CD4-positive, CD25-positive, alpha-beta regulatory T cell (primary cell): ENCODE results near the gene UXS1. TPM values are rescaled to one million over a fixed set of nuclear protein-coding genes. Genes with fewer than 3 reads are reported as not detected.
"Not testable (repeated sequence)": the region's sequence is repeated elsewhere in the genome, so short reads cannot be mapped to it uniquely, and the experiment has no call there.

Experiments
- ATAC-seq, 2 donors: fragments of 150-1000 bp; cut with Tn5 transposase; one replicate each; pipeline ENCODE4 v1.10.0; 2021; ENCODE audit warnings: low read depth in 2 of 2, moderate number of reproducible peaks in 2 of 2, moderate library complexity in 1 of 2
- DNase-seq, 3 donors: peaks; one replicate each; pipeline versions ENCODE4 v3.0.0 to v3.0.0-alpha.2; 2012 to 2022; ENCODE audit warnings: mixed read lengths in 1 of 3
- H3K27ac ChIP-seq: one replicate; pipeline ENCODE4 v1.7.0; 2013; ENCODE audit warnings: mild to moderate bottlenecking, low read length; ENCODE audit not compliant: insufficient read depth, poor library complexity, severe bottlenecking
- H3K27me3 ChIP-seq: one replicate; pipeline ENCODE4 v1.7.0; 2013; ENCODE audit warnings: low read length; ENCODE audit not compliant: control insufficient read depth, insufficient read depth
- H3K36me3 ChIP-seq: one replicate; pipeline ENCODE4 v1.7.0; 2013; ENCODE audit warnings: mild to moderate bottlenecking, low read length, moderate library complexity; ENCODE audit not compliant: control insufficient read depth, insufficient read depth
- H3K4me1 ChIP-seq: 2 replicates; pipeline ENCODE4 v1.7.0; 2013; ENCODE audit warnings: mild to moderate bottlenecking, low read length; ENCODE audit not compliant: insufficient read depth, control insufficient read depth, poor library complexity, severe bottlenecking
- H3K4me3 ChIP-seq: one replicate; pipeline ENCODE4 v1.7.0; 2013; ENCODE audit warnings: low read depth, mild to moderate bottlenecking, low read length, moderate library complexity
- H3K9me3 ChIP-seq, 2 experiments: 1 replicate in 1 of 2; 2 replicates in 1 of 2; pipeline ENCODE4 v1.7.0; 2013; ENCODE audit warnings: low read length in 2 of 2, mild to moderate bottlenecking in 1 of 2, moderate library complexity in 1 of 2; ENCODE audit not compliant: control insufficient read depth in 2 of 2
- H3K27ac Mint-ChIP-seq, 3 donors: one replicate each; pipeline ENCODE4 v1.8.0; 2020 to 2022; ENCODE audit warnings: mild to moderate bottlenecking in 3 of 3, mixed read lengths in 3 of 3, moderate library complexity in 2 of 3
- H3K27me3 Mint-ChIP-seq: one replicate; pipeline ENCODE4 v1.8.0; 2022; ENCODE audit warnings: mild to moderate bottlenecking, mixed read lengths
- H3K36me3 Mint-ChIP-seq: one replicate; pipeline ENCODE4 v1.8.0; 2020; ENCODE audit warnings: mixed read lengths
- H3K4me1 Mint-ChIP-seq, 4 donors: one replicate each; pipeline ENCODE4 v1.8.0; 2020 to 2022; ENCODE audit warnings: mixed read lengths in 4 of 4, mild to moderate bottlenecking in 1 of 4
- H3K4me3 Mint-ChIP-seq, 4 donors: one replicate each; pipeline ENCODE4 v1.8.0; 2020 to 2022; ENCODE audit warnings: mild to moderate bottlenecking in 4 of 4, mixed read lengths in 4 of 4, moderate library complexity in 3 of 4
- H3K9me3 Mint-ChIP-seq, 7 donors: one replicate each; pipeline ENCODE4 v1.8.0; 2020 to 2022; ENCODE audit warnings: mixed read lengths in 7 of 7, mild to moderate bottlenecking in 3 of 7, moderate library complexity in 2 of 7
- polyA plus RNA-seq, 4 donors: library from polyadenylated mRNA; unstranded; fragments of 300-500 nt; fragmentation: Illumina TruSeq; gene quantifications; one replicate each; pipeline ENCODE4 v1.2.3, GENCODE V29; 2021
- total RNA-seq: library from RNA; stranded (reverse); gene quantifications from one replicate; pipeline ENCODE4 v1.2.3, GENCODE V29; 2022

The UXS1 gene
- total and polyA plus RNA-seq, 5 donors from 2014 or later, result 83.3 to 162 (median 113) TPM

GRCh38 chr2:106140113-106140512, 54.0 kb downstream of the UXS1 start:
- Mint-ChIP-seq H3K4me3 (peak overlapping the region; percentile 86 to 96 (median 90)), H3K27ac (peak overlapping the region; percentile 94 to 99 (median 96)), H3K9me3 (no peaks in the 10 kb centered on the region), H3K27me3 (no peaks in the 10 kb centered on the region), H3K36me3 (peaks cover 40% of the 10 kb centered on the region), H3K4me1 (peaks cover 45 to 77% (median 62%) of the 10 kb centered on the region in 4 donors)
- Histone ChIP-seq H3K9me3 (no peaks in the 10 kb centered on the region), H3K27ac (peak overlapping the region; percentile 85), H3K4me3 (peak overlapping the region; percentile 87), H3K36me3 (peaks cover 34% of the 10 kb centered on the region), H3K4me1 (peaks cover 75% of the 10 kb centered on the region), H3K27me3 (no peaks in the 10 kb centered on the region)
- no peak for ATAC-seq
- no peak for DNase-seq

- Mint-ChIP-seq H3K27ac (peak overlapping the region; percentile 94 to 99 (median 96)), H3K4me3 (peak overlapping the region; percentile 86 to 96 (median 90)), H3K27me3 (no peaks in the 10 kb centered on the region), H3K4me1 (peaks cover 45 to 70% (median 56%) of the 10 kb centered on the region in 4 donors), H3K9me3 (no peaks in the 10 kb centered on the region), H3K36me3 (peaks cover 33% of the 10 kb centered on the region)
- H3K36me3 ChIP-seq, result peaks cover 33% of the 10 kb centered on the region
- H3K27me3 ChIP-seq, result no peaks in the 10 kb centered on the region
- H3K4me3 ChIP-seq, result peak overlapping the region; percentile 87
- ATAC-seq, result no peak
- peak overlapping the region; percentile 85 for H3K27ac ChIP-seq
- DNase-seq, result peak in 1 of 3 donors; percentile 57
- no peaks in the 10 kb centered on the region for H3K9me3 ChIP-seq
- H3K4me1 ChIP-seq, result peaks cover 68% of the 10 kb centered on the region
Observed at GRCh38 chr2:106139238-106139935, 54.7 kb downstream of the UXS1 start.

GRCh38 chr2:106138543-106139237, 55.4 kb downstream of the UXS1 start:
- peak overlapping the region; percentile 85 for H3K27ac ChIP-seq
- peaks cover 31% of the 10 kb centered on the region for H3K36me3 ChIP-seq
- H3K4me3 Mint-ChIP-seq, result peak overlapping the region; percentile 86 to 96 (median 90)
- H3K4me1 Mint-ChIP-seq, result peaks cover 41 to 63% (median 49%) of the 10 kb centered on the region in 4 donors
- H3K27me3 Mint-ChIP-seq, result no peaks in the 10 kb centered on the region
- H3K27me3 ChIP-seq, result no peaks in the 10 kb centered on the region
- H3K9me3 ChIP-seq, result no peaks in the 10 kb centered on the region
- H3K4me1 ChIP-seq, result peaks cover 61% of the 10 kb centered on the region
- H3K9me3 Mint-ChIP-seq, result no peaks in the 10 kb centered on the region
- peaks cover 26% of the 10 kb centered on the region for H3K36me3 Mint-ChIP-seq
- DNase-seq (peak in 1 of 3 donors; percentile 46), ATAC-seq (peak; percentile 44 to 51)
- H3K27ac Mint-ChIP-seq, result peak overlapping the region; percentile 94 to 99 (median 96)
- peak overlapping the region; percentile 87 for H3K4me3 ChIP-seq

GRCh38 chr2:106137731-106138521, 56.2 kb downstream of the UXS1 start:
- Mint-ChIP-seq H3K27me3 (no peaks in the 10 kb centered on the region), H3K36me3 (peaks cover 21% of the 10 kb centered on the region), H3K4me1 (peaks cover 38 to 56% (median 43%) of the 10 kb centered on the region in 4 donors), H3K9me3 (no peaks in the 10 kb centered on the region), H3K27ac (peak overlapping the region; percentile 94 to 99 (median 96)), H3K4me3 (peak overlapping the region; percentile 86 to 96 (median 90))
- Histone ChIP-seq H3K9me3 (no peaks in the 10 kb centered on the region), H3K4me1 (peaks cover 53% of the 10 kb centered on the region), H3K4me3 (peak overlapping the region; percentile 87), H3K27me3 (no peaks in the 10 kb centered on the region), H3K36me3 (peaks cover 25% of the 10 kb centered on the region), H3K27ac (peak overlapping the region; percentile 85)
- peak; percentile 64 to 66 for ATAC-seq
- DNase-seq, result peak; percentile 29 to 57 (median 51)

- peaks cover 20% of the 10 kb centered on the region for H3K4me1 ChIP-seq
- peaks cover 41% of the 10 kb centered on the region for H3K36me3 ChIP-seq
- H3K27me3 Mint-ChIP-seq, ATAC-seq, H3K4me3 ChIP-seq, DNase-seq, H3K27me3 ChIP-seq, H3K9me3 Mint-ChIP-seq, H3K27ac ChIP-seq, H3K4me3 Mint-ChIP-seq, H3K9me3 ChIP-seq, H3K27ac Mint-ChIP-seq: not testable (repeated sequence)
- Mint-ChIP-seq H3K4me1 (peaks cover 14 to 43% (median 33%) of the 10 kb centered on the region in 4 donors), H3K36me3 (peaks cover 30% of the 10 kb centered on the region)
Observed at GRCh38 chr2:106131192-106131591, 62.9 kb downstream of the UXS1 start.

GRCh38 chr2:106130251-106130998, 63.7 kb downstream of the UXS1 start:
- peaks cover 14 to 47% (median 35%) of the 10 kb centered on the region in 4 donors for H3K4me1 Mint-ChIP-seq
- H3K36me3 Mint-ChIP-seq, result peaks cover 31% of the 10 kb centered on the region
- H3K4me3 Mint-ChIP-seq, result peak overlapping the region in 2 of 4 donors; percentile 29 to 57
- H3K27ac Mint-ChIP-seq, result peak overlapping the region; percentile 38 to 89 (median 75)
- no peak overlapping the region for H3K4me3 ChIP-seq
- DNase-seq (no peak), ATAC-seq (no peak)
- H3K36me3 ChIP-seq, result peaks cover 49% of the 10 kb centered on the region
- no peaks in the 10 kb centered on the region for H3K9me3 Mint-ChIP-seq
- H3K27me3 ChIP-seq, result no peaks in the 10 kb centered on the region
- no peaks in the 10 kb centered on the region for H3K9me3 ChIP-seq
- H3K4me1 ChIP-seq, result peaks cover 20% of the 10 kb centered on the region
- H3K27me3 Mint-ChIP-seq, result no peaks in the 10 kb centered on the region
- H3K27ac ChIP-seq, result no peak overlapping the region

GRCh38 chr2:106129592-106129991, 64.5 kb downstream of the UXS1 start:
- H3K36me3 Mint-ChIP-seq, result peaks cover 38% of the 10 kb centered on the region
- no peak overlapping the region for H3K4me3 ChIP-seq
- no peaks in the 10 kb centered on the region for H3K9me3 Mint-ChIP-seq
- DNase-seq (no peak), ATAC-seq (no peak)
- H3K4me1 ChIP-seq, result peaks cover 25% of the 10 kb centered on the region
- no peaks in the 10 kb centered on the region for H3K27me3 Mint-ChIP-seq
- peak overlapping the region; percentile 43 for H3K27ac ChIP-seq
- H3K4me1 Mint-ChIP-seq, result peaks cover 19 to 56% (median 37%) of the 10 kb centered on the region in 4 donors
- peak overlapping the region in 2 of 3 donors; percentile 43 to 89 for H3K27ac Mint-ChIP-seq
- peak overlapping the region in 1 of 4 donors; percentile 9 for H3K4me3 Mint-ChIP-seq
- H3K36me3 ChIP-seq, result peaks cover 57% of the 10 kb centered on the region
- H3K9me3 ChIP-seq, result no peaks in the 10 kb centered on the region
- H3K27me3 ChIP-seq, result no peaks in the 10 kb centered on the region
